PFSK-1 (cell line): Measurements from ENCODE around the gene KIF14.

Source experiments
- FOXP2 ChIP-seq: optimal IDR thresholded peaks from 2 replicates; pipeline ENCODE3; 2011; ENCODE audit warnings: borderline replicate concordance, control low read depth, inconsistent platforms; ENCODE audit not compliant: insufficient read depth; ENCODE audit errors: extremely low read length, extremely low read depth
- POLR2AphosphoS5 ChIP-seq: IDR thresholded peaks from 2 replicates; pipeline ENCODE4 v1.6.1; 2012; ENCODE audit warnings: low read depth, mild to moderate bottlenecking, control low read depth, low read length, moderate library complexity
- REST ChIP-seq, 2 experiments: IDR thresholded peaks; 2 replicates each; pipeline versions ENCODE4 v1.6.1 to v1.8.0; 2011 to 2012; ENCODE audit warnings: low read depth in 2 of 2, low read length in 2 of 2, control low read depth in 1 of 2, inconsistent platforms in 1 of 2, mild to moderate bottlenecking in 1 of 2, moderate library complexity in 1 of 2; ENCODE audit not compliant: insufficient read depth in 1 of 2
- SIN3A ChIP-seq: IDR thresholded peaks from 2 replicates; pipeline ENCODE4 v1.6.1; 2012; ENCODE audit warnings: mild to moderate bottlenecking, low read length, moderate library complexity, borderline replicate concordance; ENCODE audit not compliant: insufficient read depth
- TAF1 ChIP-seq: IDR thresholded peaks from 2 replicates; pipeline ENCODE4 v1.6.1; 2012; ENCODE audit warnings: low read length, control low read depth, borderline replicate concordance; ENCODE audit not compliant: insufficient read depth

The KIF14 gene

GRCh38 chr1:200653022-200653462, 32.5 kb upstream of the KIF14 start:
- no peak for TF ChIP-seq FOXP2
- TF ChIP-seq TAF1: no peak
- no peak for TF ChIP-seq POLR2AphosphoS5
- no peak for TF ChIP-seq SIN3A
- TF ChIP-seq REST (IDR thresholded peaks at IDR 0.05; ENCODE audit: insufficient read depth in 1 of 2, low read depth in 2 of 2, low read length in 2 of 2): no peak

- TF ChIP-seq TAF1 (no peak), REST (IDR thresholded peaks at IDR 0.05; ENCODE audit: insufficient read depth in 1 of 2, low read depth in 2 of 2, low read length in 2 of 2) (no peak), SIN3A (no peak)
These were observed 31.8 kb upstream of the KIF14 start for GRCh38 chr1:200652378-200652777.

GRCh38 chr1:200646515-200646914, 26.0 kb upstream of the KIF14 start:
- TF ChIP-seq SIN3A (no peak), FOXP2 (no peak), TAF1 (no peak), POLR2AphosphoS5 (no peak), REST (IDR thresholded peaks at IDR 0.05; ENCODE audit: insufficient read depth in 1 of 2, low read depth in 2 of 2, low read length in 2 of 2) (no peak)

- TF ChIP-seq POLR2AphosphoS5 (no peak), SIN3A (no peak), REST (IDR thresholded peaks at IDR 0.05; ENCODE audit: insufficient read depth in 1 of 2, low read depth in 2 of 2, low read length in 2 of 2) (no peak), TAF1 (no peak), FOXP2 (no peak)
These were observed 23.5 kb upstream of the KIF14 start for GRCh38 chr1:200644021-200644420.

- TF ChIP-seq POLR2AphosphoS5: no peak
- no peak for TF ChIP-seq REST (IDR thresholded peaks at IDR 0.05; ENCODE audit: insufficient read depth in 1 of 2, low read depth in 2 of 2, low read length in 2 of 2)
- TF ChIP-seq FOXP2: no peak
- TF ChIP-seq SIN3A: no peak
- no peak for TF ChIP-seq TAF1
These were observed 21.9 kb upstream of the KIF14 start for GRCh38 chr1:200642481-200642880.
